NCI-H460 (cell line): ENCODE data around the gene SERPINE2. TPM values are rescaled to one million over a fixed set of nuclear protein-coding genes. Genes with fewer than 3 reads are reported as not detected.

ENCODE experiments used
- total RNA-seq: library from RNA; depleted of rRNA; stranded (reverse); fragments of >200 nt; shearing (Covaris generic); gene quantifications from 2 replicates; pipeline ENCODE4 v1.2.3, GENCODE V29; 2014; rRNA removed

SERPINE2 gene
- total RNA-seq, 1 experiment from 2014 or later = 318 TPM

Other genes starting within 250 kb of the SERPINE2 start
- 8.4 and 13.2 TPM in 2 replicates for gene AP1S3, start 201.7 kb downstream of the SERPINE2 start, total RNA-seq
- 30.7 and 31.0 TPM in 2 replicates for gene WDFY1, start 94.0 kb downstream of the SERPINE2 start, total RNA-seq
- gene MRPL44, start 81.8 kb downstream of the SERPINE2 start, total RNA-seq = 55.7 and 62.1 TPM in 2 replicates